CD4-positive, alpha-beta memory T cell (primary cell): ENCODE results near the gene DAZAP1. TPM values are rescaled to one million over a fixed set of nuclear protein-coding genes. Genes with fewer than 3 reads are reported as not detected.
A peak's percentile ranks its signal among the peaks of the same experiment; 100 is the strongest.
"Not testable (repeated sequence)": the region's sequence is repeated elsewhere in the genome, so short reads cannot be mapped to it uniquely, and the experiment has no call there.

ENCODE experiments used
- CTCF ChIA-PET: fragments of 350-600 bp; sonication (Branson Sonifier 250); formaldehyde crosslinking; loops from one replicate; lab custom pipeline; 2021; ENCODE audit warnings: inconsistent platforms; ENCODE audit not compliant: partially characterized antibody; lab: Charles Lee
- POLR2A ChIA-PET: fragments of 350-600 bp; sonication (Branson Sonifier 250); formaldehyde crosslinking; loops from one replicate; lab custom pipeline; 2021; ENCODE audit not compliant: partially characterized antibody; lab: Charles Lee
- DNase-seq, 5 donors: peaks; one replicate each; pipeline versions ENCODE4 v3.0.0 to v3.0.0-alpha.2; 2020 to 2022; ENCODE audit warnings: mixed read lengths in 1 of 5
- H3K27ac ChIP-seq: one replicate; pipeline ENCODE4 v1.7.0; 2013; ENCODE audit warnings: low read depth, low read length
- H3K27me3 ChIP-seq: 2 replicates; pipeline ENCODE4 v1.7.0; 2013; ENCODE audit warnings: mild to moderate bottlenecking, low read length, moderate library complexity; ENCODE audit not compliant: insufficient read depth
- H3K36me3 ChIP-seq: 2 replicates; pipeline ENCODE4 v1.7.0; 2013; ENCODE audit warnings: mild to moderate bottlenecking, low read length, moderate library complexity; ENCODE audit not compliant: insufficient read depth
- H3K4me1 ChIP-seq: 2 replicates; pipeline ENCODE4 v1.7.0; 2013; ENCODE audit warnings: mild to moderate bottlenecking, low read length, moderate library complexity; ENCODE audit not compliant: insufficient read depth
- H3K4me3 ChIP-seq, 2 donors: one replicate each; pipeline ENCODE4 v1.7.0; 2013; ENCODE audit warnings: low read length in 2 of 2, mild to moderate bottlenecking in 1 of 2
- H3K9me3 ChIP-seq, 2 donors: one replicate each; pipeline ENCODE4 v1.7.0; 2013; ENCODE audit warnings: low read length in 2 of 2, control low read depth in 1 of 2; ENCODE audit not compliant: control insufficient read depth in 1 of 2
- H3K27ac Mint-ChIP-seq, 7 donors: one replicate each; pipeline ENCODE4 v1.8.0; 2020 to 2021; ENCODE audit warnings: mixed read lengths in 7 of 7, mild to moderate bottlenecking in 6 of 7, inconsistent platforms in 3 of 7, moderate library complexity in 3 of 7
- H3K27me3 Mint-ChIP-seq, 2 donors: one replicate each; pipeline ENCODE4 v1.8.0; 2020 to 2021; ENCODE audit warnings: mixed read lengths in 2 of 2
- H3K36me3 Mint-ChIP-seq, 2 donors: one replicate each; pipeline ENCODE4 v1.8.0; 2020 to 2021; ENCODE audit warnings: mixed read lengths in 2 of 2, inconsistent platforms in 1 of 2, mild to moderate bottlenecking in 1 of 2
- H3K4me1 Mint-ChIP-seq, 4 donors: one replicate each; pipeline ENCODE4 v1.8.0; 2020 to 2021; ENCODE audit warnings: mixed read lengths in 4 of 4, mild to moderate bottlenecking in 1 of 4
- H3K4me3 Mint-ChIP-seq, 8 donors: one replicate each; pipeline ENCODE4 v1.8.0; 2020 to 2021; ENCODE audit warnings: mixed read lengths in 8 of 8, mild to moderate bottlenecking in 7 of 8, moderate library complexity in 6 of 8, inconsistent platforms in 3 of 8
- H3K9me3 Mint-ChIP-seq, 8 donors: one replicate each; pipeline ENCODE4 v1.8.0; 2020 to 2021; ENCODE audit warnings: mixed read lengths in 8 of 8, mild to moderate bottlenecking in 5 of 8, inconsistent platforms in 3 of 8, moderate library complexity in 1 of 8
- intact Hi-C: fragments of 100-400 bp; cut with micrococcal nuclease; formaldehyde crosslinking; loops from one replicate; pipeline ENCODE4 v1.15.1; 2023
- polyA plus RNA-seq, 2 donors: library from polyadenylated mRNA; unstranded; fragments of 300-500 nt; fragmentation: Illumina TruSeq; gene quantifications; one replicate each; pipeline ENCODE4 v1.2.3, GENCODE V29; 2021
- total RNA-seq, 2 experiments: library from RNA; stranded (reverse); gene quantifications; one replicate each; pipeline ENCODE4 v1.2.3, GENCODE V29; 2021

DAZAP1 gene
- total and polyA plus RNA-seq, 4 experiments from 2014 or later, result 2.5 to 152 (median 76.1) TPM

DNA sequence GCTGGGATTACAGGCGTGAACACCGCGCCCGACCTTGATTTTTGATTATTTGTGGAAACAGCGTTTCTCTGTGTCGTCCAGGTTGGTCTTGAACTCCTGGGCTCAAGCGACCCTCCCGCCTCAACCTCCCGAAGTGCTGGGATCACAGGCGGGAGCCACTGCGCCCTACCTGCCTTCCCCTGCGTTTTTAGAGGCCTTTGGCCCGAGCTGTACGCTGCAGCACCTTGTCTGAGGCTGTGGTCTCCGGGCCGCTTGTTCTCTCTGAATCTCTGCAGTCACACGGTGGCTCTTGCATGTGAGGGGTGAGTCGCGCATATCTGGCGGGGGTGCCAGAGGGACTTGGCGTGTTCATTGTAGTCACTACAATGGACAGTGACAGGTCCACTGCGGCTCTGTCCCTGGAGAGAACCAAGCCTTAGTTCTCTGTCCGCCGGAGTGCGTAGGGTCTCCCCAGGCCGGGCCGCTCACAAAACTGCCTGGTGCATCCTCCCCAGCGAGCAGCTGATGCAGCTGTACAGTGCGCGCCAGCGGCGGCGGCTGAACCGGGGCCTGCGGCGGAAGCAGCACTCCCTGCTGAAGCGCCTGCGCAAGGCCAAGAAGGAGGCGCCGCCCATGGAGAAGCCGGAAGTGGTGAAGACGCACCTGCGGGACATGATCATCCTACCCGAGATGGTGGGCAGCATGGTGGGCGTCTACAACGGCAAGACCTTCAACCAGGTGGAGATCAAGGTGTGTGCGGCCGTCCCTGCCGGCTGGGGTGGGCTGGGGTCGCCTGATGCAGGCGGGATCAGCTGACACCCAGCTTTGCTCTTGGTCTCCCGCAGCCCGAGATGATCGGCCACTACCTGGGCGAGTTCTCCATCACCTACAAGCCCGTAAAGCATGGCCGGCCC, 32.4 kb downstream of the DAZAP1 start:
- H3K27me3 ChIP-seq, H3K9me3 Mint-ChIP-seq, H3K9me3 ChIP-seq, H3K27me3 Mint-ChIP-seq, intact Hi-C loops: not testable (repeated sequence)
- H3K36me3 ChIP-seq, result peaks cover 31% of the 10 kb centered on the region
- H3K27ac Mint-ChIP-seq, result peak overlapping the region; percentile 73 to 99 (median 88)
- ChIA-PET POLR2A (interaction anchor here (1.2 kb wide), 3 partner anchors 31 to 161 kb away, joined by 3 to 4 read pairs (median 3); no protein-coding TSS in a partner anchor), CTCF (interaction anchor here (0.8 kb wide), 1 partner anchor 32 kb away, joined by 3 read pairs; no protein-coding TSS in a partner anchor)
- H3K27ac ChIP-seq, result peak overlapping the region; percentile 93
- peaks cover 36% of the 10 kb centered on the region for H3K4me1 ChIP-seq
- peaks cover 1 to 45% (median 21%) of the 10 kb centered on the region in 4 donors for H3K4me1 Mint-ChIP-seq
- peak in 3 of 5 donors; percentile 32 to 38 (median 33) for DNase-seq
- peak overlapping the region; percentile 36 to 79 for H3K4me3 ChIP-seq
- H3K4me3 Mint-ChIP-seq, result peak overlapping the region; percentile 88 to 99 (median 98)
- peaks cover 28 to 49% of the 10 kb centered on the region in 2 donors for H3K36me3 Mint-ChIP-seq

GRCh38 chr19:1440418-1440801, 33.0 kb downstream of the DAZAP1 start:
- DNase-seq, result no peak
- ChIA-PET CTCF (interaction anchor here (0.8 kb wide), 1 partner anchor 31 kb away, joined by 3 read pairs; no protein-coding TSS in a partner anchor), POLR2A (interaction anchor here (1.2 kb wide), 1 partner anchor 31 kb away, joined by 4 read pairs; no protein-coding TSS in a partner anchor)
- Mint-ChIP-seq H3K36me3 (peaks cover 28 to 47% of the 10 kb centered on the region in 2 donors), H3K4me3 (peak overlapping the region; percentile 52 to 99 (median 92)), H3K9me3 (peaks cover 0 to 5% (median 0%) of the 10 kb centered on the region in 8 donors), H3K27ac (peak overlapping the region in 4 of 7 donors; percentile 70 to 99 (median 76)), H3K4me1 (peaks cover 1 to 51% (median 22%) of the 10 kb centered on the region in 4 donors), H3K27me3 (no peaks in the 10 kb centered on the region)
- H3K9me3 ChIP-seq, result no peaks in the 10 kb centered on the region
- intact Hi-C loops, result no loop called here
- peaks cover 41% of the 10 kb centered on the region for H3K4me1 ChIP-seq
- H3K27ac ChIP-seq, result peak overlapping the region; percentile 2
- H3K4me3 ChIP-seq, result no peak overlapping the region
- H3K27me3 ChIP-seq, result no peaks in the 10 kb centered on the region
- peaks cover 31% of the 10 kb centered on the region for H3K36me3 ChIP-seq

- Mint-ChIP-seq H3K4me1 (peaks cover 1 to 53% (median 23%) of the 10 kb centered on the region in 4 donors), H3K36me3 (peaks cover 28 to 45% of the 10 kb centered on the region in 2 donors), H3K9me3 (peaks cover 0 to 5% (median 0%) of the 10 kb centered on the region in 8 donors), H3K27me3 (no peaks in the 10 kb centered on the region), H3K4me3 (peak overlapping the region in 4 of 8 donors; percentile 70 to 99 (median 80)), H3K27ac (peak overlapping the region in 2 of 7 donors; percentile 68 to 99)
- Histone ChIP-seq H3K9me3 (no peaks in the 10 kb centered on the region), H3K4me3 (no peak overlapping the region), H3K4me1 (peaks cover 44% of the 10 kb centered on the region), H3K27ac (peak overlapping the region; percentile 2), H3K27me3 (no peaks in the 10 kb centered on the region), H3K36me3 (peaks cover 31% of the 10 kb centered on the region)
- ChIA-PET POLR2A (interaction anchor here (1.2 kb wide), 1 partner anchor 32 kb away, joined by 4 read pairs; no protein-coding TSS in a partner anchor), CTCF (interaction anchor here (0.7 kb wide), 1 partner anchor 47 kb away, joined by 3 read pairs; no protein-coding TSS in a partner anchor)
- intact Hi-C loops, result no loop called here
- DNase-seq, result no peak
These were observed 33.6 kb downstream of the DAZAP1 start for GRCh38 chr19:1441022-1441426.

- Mint-ChIP-seq H3K27ac (peak overlapping the region in 3 of 7 donors; percentile 37 to 99 (median 86)), H3K9me3 (peaks cover 0 to 6% (median 0%) of the 10 kb centered on the region in 8 donors), H3K27me3 (no peaks in the 10 kb centered on the region), H3K36me3 (peaks cover 28 to 43% of the 10 kb centered on the region in 2 donors), H3K4me1 (peaks cover 1 to 53% (median 23%) of the 10 kb centered on the region in 4 donors), H3K4me3 (peak overlapping the region in 3 of 8 donors; percentile 25 to 55 (median 35))
- H3K27me3 ChIP-seq, result peaks cover under 1% of the 10 kb centered on the region
- no peaks in the 10 kb centered on the region for H3K9me3 ChIP-seq
- no peak for DNase-seq
- H3K36me3 ChIP-seq, result peaks cover 31% of the 10 kb centered on the region
- ChIA-PET POLR2A (interaction anchor here (1.2 to 1.3 kb wide), 2 partner anchors 27 to 173 kb away, joined by 4 to 5 read pairs; partner anchors contain the start of gene CIRBP), CTCF (interaction anchor here (0.7 kb wide), 1 partner anchor 46 kb away, joined by 3 read pairs; no protein-coding TSS in a partner anchor)
- H3K4me3 ChIP-seq, result no peak overlapping the region
- no peak overlapping the region for H3K27ac ChIP-seq
- peaks cover 51% of the 10 kb centered on the region for H3K4me1 ChIP-seq
- intact Hi-C loops, result no loop called here
These were observed 34.5 kb downstream of the DAZAP1 start for GRCh38 chr19:1441677-1442438.

- Histone ChIP-seq H3K27ac (peak overlapping the region; percentile 22), H3K9me3 (no peaks in the 10 kb centered on the region), H3K4me1 (peaks cover 40% of the 10 kb centered on the region), H3K4me3 (peak overlapping the region in 1 of 2 donors; percentile 57), H3K27me3 (peaks cover 27% of the 10 kb centered on the region), H3K36me3 (peaks cover 20% of the 10 kb centered on the region)
- H3K27ac Mint-ChIP-seq, result peak overlapping the region in 4 of 7 donors; percentile 25 to 99 (median 54)
- peaks cover 0 to 4% (median 0%) of the 10 kb centered on the region in 8 donors for H3K9me3 Mint-ChIP-seq
- peaks cover 17 to 20% of the 10 kb centered on the region in 2 donors for H3K27me3 Mint-ChIP-seq
- H3K4me3 Mint-ChIP-seq, result peak overlapping the region; percentile 53 to 82 (median 70)
- H3K36me3 Mint-ChIP-seq, result peaks cover 20 to 24% of the 10 kb centered on the region in 2 donors
- CTCF ChIA-PET, result interaction anchor here (1.0 to 1.9 kb wide), 8 partner anchors 9 to 63 kb away, joined by 3 to 9 read pairs (median 4); no protein-coding TSS in a partner anchor
- DNase-seq, result peak; percentile 68 to 82 (median 74)
- POLR2A ChIA-PET, result interaction anchor here (0.9 to 3.8 kb wide), 8 partner anchors 10 to 176 kb away, joined by 3 to 20 read pairs (median 5); partner anchors contain the start of genes CIRBP and REEP6
- intact Hi-C loops, result loop anchor here (1.0 to 2.0 kb wide), 3 partner anchors 25 to 68 kb away; partner anchors contain the start of genes ADAMTSL5 and PCSK4
- peaks cover 4 to 47% (median 16%) of the 10 kb centered on the region in 4 donors for H3K4me1 Mint-ChIP-seq
These were observed 38.0 kb downstream of the DAZAP1 start for GRCh38 chr19:1445185-1445931.
